Activated naive CD4-positive, alpha-beta T cell treated with anti-CD3 and anti-CD28 coated beads, Interleukin-2, amount 50 U/mL, for 16 hours (primary cell): ENCODE data around the gene EHBP1.
"Not testable (repeated sequence)": the region's sequence is repeated elsewhere in the genome, so short reads cannot be mapped to it uniquely, and the experiment has no call there.

Source experiments
- DNase-seq: peaks from one replicate; pipeline ENCODE4 v3.0.0-alpha.2; 2020

Gene EHBP1

DNA sequence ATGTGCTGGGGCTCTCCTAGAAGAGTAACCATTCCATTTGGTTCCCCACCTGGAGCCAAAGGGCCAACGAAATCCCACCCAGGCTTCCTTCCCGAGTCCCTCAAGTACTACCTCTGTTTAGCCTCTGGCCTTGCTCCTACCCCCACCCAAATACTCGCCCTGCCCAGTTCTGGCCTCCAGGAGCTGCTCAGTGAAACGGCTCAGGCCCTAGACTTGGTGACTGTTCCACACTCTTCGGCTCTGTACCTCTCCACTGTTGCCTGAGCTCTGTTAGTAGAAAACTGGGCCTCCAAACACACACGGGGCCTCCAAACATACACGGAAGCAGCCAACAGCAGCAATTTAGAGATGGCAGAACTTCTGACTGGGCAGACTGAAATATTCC is 349.3 kb downstream of the EHBP1 start:
- no peak for DNase-seq

- no peak for DNase-seq
Measured at GRCh38 chr2:63055226-63056106, 350.0 kb downstream of the EHBP1 start.

- no peak for DNase-seq
Measured at GRCh38 chr2:63056107-63057050, 350.9 kb downstream of the EHBP1 start.

DNA sequence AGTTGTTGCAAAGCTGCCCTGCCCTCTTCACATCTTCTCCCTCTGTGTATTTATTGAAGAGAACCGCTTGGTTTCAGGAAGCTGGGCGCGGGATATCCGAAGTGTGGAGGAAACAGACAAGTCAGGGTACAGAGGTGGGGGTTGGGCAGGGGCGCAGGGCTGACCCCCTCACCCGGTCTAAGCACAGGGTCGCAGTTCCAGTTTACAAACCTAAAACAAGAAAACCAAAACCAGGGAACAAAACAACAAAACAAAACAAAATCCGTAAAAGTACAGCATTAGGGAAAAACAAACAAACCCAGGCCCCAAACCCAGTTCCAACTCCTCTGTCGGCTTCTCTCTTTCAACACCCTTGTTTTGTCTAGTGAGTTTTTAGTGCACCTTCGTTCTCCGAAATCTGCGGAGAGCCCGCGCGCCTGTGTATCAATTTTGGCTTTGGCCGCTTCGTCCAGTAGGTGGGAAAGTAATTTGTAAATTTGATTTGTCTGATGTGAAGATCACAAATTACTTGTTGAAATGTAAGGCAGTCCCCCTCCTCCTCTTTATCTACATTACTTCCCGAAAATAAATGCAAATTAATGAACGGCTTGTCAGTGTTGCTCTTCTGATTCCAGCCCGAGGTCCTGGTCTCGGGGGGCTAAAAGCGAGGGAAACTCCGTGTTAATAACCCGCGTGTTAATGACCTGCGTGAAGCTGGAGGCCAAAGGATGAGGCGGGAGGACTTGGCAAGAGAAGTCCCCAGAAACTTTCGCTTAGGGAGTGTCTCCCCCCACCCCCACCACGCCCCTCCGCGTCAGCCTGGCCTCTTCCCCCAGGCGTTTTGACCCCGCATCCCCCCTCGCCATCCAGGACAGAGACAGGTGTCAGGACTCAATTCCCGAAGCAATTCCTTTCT is 352.0 kb downstream of the EHBP1 start:
- no peak for DNase-seq

GRCh38 chr2:63058144-63058920 is 352.8 kb downstream of the EHBP1 start:
- DNase-seq: no peak

DNA sequence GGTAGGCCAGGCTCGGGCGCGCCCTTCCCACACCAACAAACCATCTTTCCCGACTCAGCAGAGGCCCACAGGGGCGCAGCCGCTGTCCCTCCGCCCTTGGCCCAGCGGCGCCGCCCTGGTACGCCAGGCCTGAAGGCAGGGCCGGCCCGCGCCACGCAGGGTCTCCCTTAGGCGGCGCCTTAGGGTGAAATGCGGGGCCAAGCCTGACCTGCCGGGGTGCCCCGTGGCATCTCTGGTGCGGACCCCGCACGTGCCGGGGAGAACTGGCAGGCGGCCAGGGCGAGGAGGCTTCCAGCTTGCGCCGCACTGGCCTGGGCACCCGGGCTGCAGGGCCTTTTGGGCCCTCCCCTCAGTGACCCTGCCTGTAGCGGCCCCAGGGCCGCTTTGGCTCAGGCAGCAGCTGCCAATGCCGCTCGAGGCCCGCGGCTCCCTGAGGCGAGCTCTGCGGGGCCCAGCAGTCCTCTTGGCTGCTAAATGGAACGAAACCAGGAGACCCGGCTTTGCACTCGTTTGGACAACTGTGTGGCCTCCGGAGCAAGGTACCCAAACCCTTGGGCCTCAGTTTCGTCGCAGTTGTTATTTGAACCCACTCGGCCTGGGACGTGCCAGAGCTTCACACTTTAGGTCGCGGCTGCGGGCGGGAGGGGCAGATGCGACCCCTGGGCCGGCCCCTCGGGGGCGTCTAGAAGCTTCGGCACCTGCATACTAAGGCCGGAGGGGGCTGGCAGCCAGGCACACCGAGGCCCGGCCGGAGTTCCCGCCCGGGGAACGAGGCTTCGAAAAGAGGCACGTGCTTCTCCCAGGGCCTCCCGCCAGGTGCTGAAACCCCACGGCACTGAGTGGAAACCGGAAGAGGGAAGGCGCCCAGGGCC is 353.6 kb downstream of the EHBP1 start:
- DNase-seq: no peak

DNA sequence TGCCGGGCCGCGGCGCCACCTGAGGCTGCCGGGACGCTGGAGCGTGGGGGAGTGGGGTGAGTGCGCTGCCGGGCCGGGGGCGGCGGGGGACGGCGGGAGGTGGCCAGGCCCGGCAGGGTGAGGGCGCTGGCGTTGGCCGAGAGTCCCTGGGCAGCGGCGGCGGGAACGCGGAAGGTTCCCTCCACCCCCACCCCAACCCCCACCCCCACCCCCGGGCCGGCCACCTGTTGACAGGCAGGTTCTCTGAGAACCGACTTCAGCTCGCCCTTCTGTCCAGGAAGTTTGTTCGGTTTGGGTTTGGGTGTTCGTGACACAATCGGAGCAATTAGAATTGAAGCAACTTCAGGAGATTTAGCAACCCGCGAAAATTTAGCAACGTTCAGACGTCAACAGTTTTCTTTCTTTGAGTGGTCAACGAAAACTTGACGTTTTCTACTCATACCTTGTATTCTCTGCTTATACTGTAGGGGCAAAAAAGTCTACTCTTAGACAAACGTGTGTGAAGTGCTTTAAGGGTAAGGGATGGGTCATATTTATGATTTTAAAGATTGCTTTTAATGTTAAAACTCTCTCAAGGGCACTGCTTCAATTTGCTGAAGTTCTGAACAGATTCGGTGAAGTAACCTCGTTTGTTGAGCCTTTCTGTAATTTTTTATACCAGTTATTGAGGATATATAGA is 354.4 kb downstream of the EHBP1 start:
- DNase-seq: no peak

DNA sequence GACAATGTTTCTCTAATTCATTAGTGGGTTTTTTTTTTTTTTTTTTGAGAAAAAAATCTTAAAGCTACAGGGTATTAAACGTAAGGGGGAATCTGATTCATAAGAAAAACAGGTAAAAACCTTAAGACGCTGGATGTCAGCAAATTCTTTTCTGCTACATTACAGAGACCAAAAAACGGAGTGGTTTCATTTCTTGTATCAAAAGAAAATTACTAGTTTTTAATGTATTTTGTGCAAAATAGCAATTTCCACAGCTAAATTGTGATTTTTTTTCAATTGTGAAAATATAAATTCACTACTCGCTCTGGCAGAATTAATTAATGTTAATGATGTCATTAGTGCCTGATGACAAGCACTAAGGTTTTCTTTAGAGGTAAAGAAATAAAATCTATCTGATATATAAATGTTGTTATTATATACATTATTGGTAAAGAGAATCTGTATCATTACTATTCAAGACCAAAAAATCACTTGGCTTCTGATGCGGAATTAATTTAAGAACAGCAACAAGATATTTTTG is 355.0 kb downstream of the EHBP1 start:
- DNase-seq: no peak

DNA sequence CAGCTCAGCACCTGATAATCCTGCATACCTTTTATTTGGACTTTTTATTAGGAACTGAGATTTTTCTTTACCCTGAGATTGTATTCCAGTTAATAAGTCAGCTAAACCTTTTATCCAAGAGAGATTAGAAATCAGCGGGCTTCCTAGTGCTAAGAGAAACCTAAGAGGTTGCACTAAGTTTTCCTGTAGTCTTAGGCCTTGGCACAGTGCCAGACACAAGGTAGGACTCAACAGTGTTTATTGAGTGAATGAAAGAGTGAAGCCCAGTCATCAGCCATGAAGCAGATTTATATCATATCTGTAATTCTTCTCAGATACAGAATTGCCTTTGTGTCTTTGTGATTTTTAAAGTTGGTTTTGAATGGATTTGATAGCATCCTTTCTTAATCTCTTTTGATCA is 358.7 kb downstream of the EHBP1 start:
- no peak for DNase-seq

DNA sequence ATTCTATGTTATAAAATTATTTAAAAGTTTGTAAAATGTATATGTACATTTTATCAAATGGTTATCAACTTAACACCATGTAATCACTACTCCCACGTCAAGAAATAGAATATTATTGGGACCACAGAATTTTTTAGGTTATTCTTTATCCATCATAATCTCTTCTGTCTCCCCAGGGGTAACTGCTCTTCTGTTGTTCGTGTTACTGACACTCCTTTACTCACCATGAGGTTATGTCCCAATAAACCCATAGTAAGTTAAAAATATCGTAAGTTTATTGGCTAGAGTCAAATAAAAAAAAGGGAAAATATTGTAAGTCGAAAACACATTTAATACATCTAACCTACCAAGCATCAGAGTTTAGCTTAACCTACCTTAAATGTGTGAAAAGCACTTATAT is 359.1 kb downstream of the EHBP1 start:
- DNase-seq: no peak

GRCh38 chr2:63066265-63066664 is 360.8 kb downstream of the EHBP1 start:
- no peak for DNase-seq

DNA sequence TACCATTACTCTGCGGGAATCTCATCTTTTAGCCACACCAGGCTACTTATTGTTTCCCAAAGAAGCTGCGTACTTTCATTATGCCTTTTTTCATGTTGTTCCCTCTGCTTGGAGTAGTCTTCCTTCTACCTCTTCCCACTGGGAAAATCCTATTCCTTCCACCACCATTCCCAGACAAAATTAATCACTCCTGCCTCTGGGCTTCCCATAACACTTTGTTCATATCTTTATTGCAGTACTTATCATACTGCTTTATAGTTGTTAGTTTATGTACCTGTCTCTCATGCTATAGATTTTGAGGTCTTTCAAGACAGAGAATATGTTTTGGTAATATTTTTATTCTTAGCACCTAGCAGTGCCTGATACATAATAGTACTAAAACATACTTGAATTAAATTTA is 361.3 kb downstream of the EHBP1 start:
- no peak for DNase-seq

DNA sequence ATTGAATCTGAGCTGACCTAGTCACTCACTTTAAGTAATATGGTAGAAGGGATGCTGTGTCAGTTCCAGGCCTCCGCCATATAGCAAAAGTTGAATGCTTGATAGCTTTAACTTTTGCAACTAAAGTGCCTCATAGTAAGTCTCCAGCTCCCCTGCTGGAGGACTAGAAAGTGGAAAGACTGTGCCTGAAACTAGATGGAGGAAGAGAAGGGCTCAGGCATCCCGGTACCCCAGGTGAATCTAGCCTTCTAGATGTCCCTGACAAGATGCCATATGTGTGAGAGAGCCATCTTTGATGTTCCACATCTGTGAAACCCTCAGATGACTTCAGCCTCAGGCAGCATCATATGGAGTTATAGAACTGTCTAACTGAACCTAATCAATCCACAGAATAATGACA is 366.2 kb downstream of the EHBP1 start:
- DNase-seq: no peak

DNA sequence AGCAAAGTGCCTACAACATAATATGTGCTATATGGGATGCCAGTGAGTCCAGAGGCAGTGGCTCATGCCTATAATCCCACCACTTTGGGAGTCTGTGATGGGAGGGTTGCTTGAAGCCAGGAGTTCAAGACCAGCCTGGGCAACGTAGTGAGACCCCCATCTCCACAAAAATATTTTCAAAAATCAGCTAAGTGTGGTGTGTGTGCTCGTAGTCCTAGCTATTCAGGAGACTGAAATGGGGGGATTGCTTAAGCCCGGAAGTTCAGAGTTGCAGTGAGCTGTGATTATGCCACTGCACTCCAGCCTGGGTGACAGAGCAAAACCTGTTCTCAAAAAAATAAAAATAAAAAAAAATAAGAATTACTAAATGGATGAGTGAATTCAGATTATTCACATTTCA is 368.5 kb downstream of the EHBP1 start:
- DNase-seq: no peak

- not testable (repeated sequence) for DNase-seq
Measured at GRCh38 chr2:63074399-63074798, 368.9 kb downstream of the EHBP1 start.

- DNase-seq: no peak
Measured at GRCh38 chr2:63078852-63079606, 373.5 kb downstream of the EHBP1 start.

- no peak for DNase-seq
Measured at GRCh38 chr2:63081404-63081803, 375.9 kb downstream of the EHBP1 start.

GRCh38 chr2:63086687-63087086 is 381.2 kb downstream of the EHBP1 start:
- DNase-seq: no peak

DNA sequence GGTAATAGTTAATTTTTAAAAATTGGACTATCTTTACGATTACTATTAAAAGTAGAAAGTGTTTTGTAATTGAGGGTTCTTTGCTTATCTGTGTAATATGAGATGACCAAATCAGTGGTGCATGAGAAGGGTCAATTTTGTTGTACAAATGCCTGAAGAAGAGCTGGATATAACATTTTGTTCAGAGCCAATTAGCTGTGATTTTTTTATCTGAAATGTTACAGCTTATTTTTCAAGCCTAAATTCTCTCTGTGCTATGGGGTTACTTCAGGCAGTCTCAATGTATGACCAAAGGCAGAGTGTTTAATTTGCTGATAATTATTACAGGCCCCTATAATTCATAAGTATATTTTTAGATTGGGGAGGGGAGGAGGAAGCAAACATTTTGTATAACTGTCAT is 386.9 kb downstream of the EHBP1 start:
- no peak for DNase-seq
